KBM-7 (cell line): ENCODE results near the gene CLMP.

Experiments used
- DNase-seq: peaks from one replicate; pipeline ENCODE4 v3.0.0-alpha.2; 2015
- in situ Hi-C: fragments of 300-500 bp; cut with MboI; formaldehyde crosslinking; loops from 2 replicates; pipeline ENCODE4 v1.14.3; 2020; ENCODE audit warnings: low sequenced_read_pairs, low pct_unique_long_range_greater_than_20kb, mixed read lengths

Gene CLMP

DNA sequence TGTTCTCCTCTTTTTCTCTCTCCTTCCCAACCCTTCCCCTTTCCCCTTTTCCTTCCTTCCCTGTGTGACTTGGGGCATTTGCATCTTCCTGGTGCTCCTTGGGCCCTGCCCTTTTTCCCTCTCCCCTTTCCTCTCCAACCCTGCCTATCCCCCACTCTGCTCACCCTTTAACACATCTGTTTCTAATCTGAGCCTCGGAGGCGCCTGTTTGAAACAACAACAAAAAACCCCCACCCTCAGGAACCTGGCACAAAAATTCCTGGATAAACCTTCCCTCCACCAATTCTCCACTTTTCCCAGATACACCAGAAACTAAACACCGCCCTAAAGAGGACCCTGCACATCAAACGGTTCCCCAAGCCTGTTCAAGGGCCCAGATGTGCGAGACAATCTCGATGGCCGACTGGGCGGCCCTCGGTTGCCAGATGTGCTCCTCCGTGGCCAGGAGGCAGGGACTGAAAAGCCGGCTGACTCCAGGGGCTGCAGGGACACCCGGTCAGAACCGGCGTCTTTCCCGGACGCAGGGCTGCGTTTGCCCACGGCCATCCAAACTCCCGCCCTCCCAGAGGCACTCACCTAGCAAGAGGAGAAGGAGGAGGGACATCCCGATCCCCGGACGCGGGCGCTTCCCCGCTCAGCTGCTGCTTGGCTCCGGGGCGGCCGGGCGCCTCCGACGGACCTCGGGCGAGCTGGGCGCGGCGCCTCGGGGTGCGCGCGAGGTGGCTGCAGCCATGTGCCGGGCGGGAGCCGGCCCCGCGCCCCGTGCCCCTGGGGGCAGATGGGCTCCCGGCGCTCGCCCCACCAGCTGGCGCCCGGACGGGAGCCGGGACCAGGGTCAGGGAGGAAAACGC, 486 bp downstream of the CLMP start:
- in situ Hi-C loops, result no loop called here
- DNase-seq, result no peak

DNA sequence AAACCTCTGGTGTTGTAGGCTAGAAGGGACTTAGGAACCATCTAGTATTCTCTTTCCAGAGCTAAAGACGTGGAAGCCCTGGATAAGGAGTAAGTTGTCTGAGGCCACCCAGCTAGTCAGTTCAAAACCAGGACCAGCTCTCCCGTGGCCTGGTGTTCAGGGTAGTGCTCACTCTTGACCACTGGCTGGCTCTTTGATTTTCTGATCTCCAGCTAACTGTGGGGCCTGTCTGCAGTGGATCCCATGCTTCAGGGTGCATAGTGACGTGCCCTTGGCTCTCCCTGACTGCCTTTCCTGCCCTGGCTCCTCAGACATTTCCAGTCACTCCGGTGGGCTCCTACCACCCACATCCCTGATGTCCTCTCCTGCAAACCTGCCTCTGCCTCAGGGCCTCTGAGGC, 1.3 kb downstream of the CLMP start:
- no peak for DNase-seq
- in situ Hi-C loops, result no loop called here

DNA sequence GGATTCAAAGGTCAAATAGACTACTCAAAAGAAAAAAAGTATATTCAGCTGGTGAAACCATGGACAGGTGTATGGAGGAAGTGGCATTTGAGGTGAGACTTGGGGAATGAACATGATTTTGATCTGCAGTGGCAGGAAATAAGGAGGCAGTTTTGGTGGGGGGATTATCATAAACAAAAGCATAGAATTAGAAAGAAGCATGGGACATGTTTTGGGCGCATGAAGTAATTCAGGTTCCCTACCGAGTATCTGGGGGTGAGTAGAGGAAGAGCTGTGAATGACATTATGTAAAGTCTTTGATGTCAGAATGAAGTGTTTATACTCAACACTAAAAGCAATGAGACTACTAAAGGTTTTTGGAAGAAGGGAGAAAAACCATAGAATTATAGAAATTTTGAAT, 3.1 kb downstream of the CLMP start:
- no peak for DNase-seq
- in situ Hi-C loops, result no loop called here

DNA sequence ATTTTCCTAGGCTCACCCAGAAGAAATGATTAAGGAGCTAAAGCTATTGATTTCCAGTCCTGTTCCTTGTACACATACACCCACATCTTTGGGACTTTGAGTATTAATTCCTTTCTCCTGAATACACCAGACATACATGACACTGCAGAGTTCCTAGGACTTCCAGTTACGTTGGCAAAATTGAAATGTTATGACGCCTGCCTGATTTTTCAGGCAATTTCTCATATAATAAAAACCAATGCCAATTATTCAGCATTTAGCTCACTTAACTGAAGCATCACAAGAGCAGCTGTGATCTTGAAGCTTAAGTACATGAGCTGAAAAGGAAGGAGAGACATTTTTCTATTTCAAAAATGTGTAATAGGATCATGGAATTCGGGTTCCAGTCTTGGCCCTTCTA, 4.5 kb downstream of the CLMP start:
- in situ Hi-C loops, result no loop called here
- no peak for DNase-seq

DNA sequence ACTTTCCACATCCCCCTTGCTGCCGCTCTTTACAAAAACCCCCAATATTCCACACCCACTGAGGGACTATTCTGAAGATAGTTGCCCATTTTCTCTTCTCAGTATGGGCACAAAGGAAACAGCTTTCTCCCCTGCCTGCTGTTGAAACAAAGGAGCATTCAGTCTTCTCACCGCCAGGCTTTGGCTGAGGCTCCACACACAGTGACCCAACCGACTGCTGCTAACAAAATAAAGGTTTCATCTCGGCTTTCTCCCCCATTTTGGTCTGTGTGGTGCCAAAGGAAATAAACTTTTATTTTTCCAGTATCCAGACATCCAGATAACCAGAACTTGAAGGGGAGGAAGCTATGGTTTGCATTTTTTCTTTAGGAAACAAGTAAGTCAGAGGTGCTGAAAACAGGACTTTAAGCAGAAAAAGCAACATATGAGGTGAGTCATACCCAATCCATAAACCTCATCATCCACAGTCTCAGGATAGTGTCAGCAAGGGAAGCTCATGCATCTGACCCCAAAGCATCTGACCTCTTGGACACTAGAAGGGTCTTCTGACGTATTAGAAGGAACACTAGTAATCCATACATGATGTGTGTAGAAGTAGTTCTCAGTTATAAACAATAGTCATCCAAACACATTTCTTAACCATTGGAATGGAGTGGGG, 6.4 kb downstream of the CLMP start:
- no peak for DNase-seq
- in situ Hi-C loops, result no loop called here

DNA sequence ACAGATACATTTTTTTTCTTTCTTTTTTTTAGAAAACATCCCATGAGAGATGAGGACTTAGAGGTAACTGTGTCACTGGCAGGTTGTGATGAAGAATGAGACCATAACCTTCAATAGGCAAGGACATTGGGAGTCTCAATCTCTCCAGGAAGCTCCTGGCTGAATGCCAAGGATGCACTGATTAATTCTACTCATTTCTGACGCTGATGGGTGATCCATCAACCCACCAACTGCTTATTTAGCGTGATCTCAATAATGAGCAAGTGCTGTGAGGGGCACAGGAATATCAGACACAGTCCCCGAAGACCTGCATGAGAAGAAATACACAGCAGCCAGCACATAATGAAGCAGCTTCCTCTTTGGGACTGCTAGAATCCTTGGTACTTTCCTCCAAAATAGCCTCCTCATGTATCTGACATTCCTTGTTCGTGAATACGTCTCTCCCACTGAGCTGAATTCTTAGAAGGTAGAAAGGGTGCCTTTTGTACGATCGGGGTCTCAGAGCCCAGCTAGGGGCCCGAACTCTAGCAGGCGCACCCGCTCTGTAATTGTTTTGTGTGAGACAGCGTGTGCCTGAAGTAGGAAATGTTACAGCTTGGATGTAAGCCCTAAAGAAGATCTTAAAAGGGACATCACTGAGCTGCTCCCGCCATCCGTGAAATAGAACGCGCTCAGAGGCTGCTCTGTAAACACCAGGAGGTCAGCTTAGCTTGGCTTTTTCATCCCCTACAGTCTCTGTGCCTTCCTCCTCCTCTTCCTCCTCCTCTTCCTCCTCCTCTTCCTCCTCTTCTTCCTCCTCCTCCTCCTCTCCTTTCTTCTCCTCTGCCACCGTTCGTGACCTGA, 7.2 kb downstream of the CLMP start:
- in situ Hi-C loops, result no loop called here
- DNase-seq, result no peak

DNA sequence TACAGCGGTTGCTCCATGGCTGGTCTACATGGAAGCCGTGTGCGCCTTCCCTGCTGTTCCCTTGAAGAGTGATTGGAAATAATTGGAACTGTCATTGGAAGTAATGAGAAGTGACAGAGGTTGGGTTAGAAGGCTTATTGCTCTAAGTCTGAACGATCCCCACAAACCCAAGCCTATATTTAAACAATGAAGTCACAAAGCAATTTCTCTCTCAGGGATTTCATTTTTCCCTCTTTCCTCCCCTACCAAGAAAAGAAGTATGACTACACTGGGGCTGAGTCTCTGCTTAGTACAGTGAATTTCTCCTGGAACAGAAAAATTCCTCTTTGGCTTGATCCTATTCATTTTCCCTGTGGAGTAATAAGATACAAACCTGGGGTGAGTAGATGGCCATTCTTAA, 7.8 kb downstream of the CLMP start:
- in situ Hi-C loops, result no loop called here
- no peak for DNase-seq

DNA sequence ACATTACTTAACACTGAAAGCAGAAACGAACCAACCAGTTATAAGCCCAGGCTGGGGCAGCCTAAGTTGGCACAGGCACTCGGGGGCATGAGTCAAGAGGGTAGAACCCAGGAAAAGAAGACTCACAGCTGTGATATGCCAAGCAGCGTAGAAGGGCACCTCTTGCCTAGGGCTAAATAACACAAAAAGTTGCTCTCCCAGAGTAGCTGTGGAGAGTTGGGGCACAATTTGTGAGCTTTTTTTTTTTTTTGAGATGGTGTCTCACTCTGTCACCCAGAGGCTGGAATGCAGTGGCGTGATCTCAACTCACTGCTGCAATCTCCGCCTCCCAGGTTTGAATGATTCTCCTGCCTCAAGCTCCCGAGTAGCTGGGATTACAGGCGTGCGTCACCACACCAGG, 8.8 kb downstream of the CLMP start:
- no peak for DNase-seq
- in situ Hi-C loops, result no loop called here

DNA sequence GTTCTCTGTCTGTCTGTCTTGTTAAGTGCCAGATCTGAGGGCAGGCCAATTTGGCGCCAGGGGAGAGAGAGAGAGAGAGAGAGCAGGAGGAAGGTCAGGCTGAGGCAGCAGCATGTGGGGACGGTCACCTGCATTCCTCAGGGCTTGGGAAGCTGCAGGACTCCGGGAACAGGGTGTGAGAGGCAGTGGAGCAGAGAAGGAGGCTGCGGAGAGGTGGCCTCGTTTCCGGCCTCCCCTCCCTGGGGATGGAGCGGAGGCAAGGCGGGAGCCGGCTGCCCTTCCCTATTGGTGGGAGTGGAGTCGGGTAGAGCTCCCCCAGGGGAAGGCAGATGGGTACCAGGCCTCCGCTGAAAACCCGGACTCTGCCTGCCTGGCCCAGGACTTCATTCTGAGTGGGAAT, 9.7 kb downstream of the CLMP start:
- in situ Hi-C loops, result no loop called here
- no peak for DNase-seq

DNA sequence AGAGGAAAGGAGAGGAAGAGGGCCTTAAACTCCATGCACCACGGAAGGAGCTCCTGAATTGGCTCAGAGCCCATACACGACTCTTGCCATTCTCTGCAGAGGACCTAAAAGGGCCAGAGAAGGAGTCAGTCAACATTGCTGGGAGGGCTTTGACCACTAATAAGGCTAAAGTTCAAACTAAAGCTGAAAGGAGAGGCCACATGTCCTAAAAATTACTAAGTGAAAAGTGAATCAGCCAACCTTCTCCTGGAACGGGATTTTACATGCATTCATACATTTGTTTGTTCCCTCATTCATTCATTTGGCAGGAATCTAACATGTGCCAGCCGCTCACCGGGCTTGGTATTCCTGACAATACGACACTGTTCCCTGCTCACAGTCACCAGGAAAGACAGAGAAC, 10.5 kb downstream of the CLMP start:
- DNase-seq, result no peak
- in situ Hi-C loops, result no loop called here

DNA sequence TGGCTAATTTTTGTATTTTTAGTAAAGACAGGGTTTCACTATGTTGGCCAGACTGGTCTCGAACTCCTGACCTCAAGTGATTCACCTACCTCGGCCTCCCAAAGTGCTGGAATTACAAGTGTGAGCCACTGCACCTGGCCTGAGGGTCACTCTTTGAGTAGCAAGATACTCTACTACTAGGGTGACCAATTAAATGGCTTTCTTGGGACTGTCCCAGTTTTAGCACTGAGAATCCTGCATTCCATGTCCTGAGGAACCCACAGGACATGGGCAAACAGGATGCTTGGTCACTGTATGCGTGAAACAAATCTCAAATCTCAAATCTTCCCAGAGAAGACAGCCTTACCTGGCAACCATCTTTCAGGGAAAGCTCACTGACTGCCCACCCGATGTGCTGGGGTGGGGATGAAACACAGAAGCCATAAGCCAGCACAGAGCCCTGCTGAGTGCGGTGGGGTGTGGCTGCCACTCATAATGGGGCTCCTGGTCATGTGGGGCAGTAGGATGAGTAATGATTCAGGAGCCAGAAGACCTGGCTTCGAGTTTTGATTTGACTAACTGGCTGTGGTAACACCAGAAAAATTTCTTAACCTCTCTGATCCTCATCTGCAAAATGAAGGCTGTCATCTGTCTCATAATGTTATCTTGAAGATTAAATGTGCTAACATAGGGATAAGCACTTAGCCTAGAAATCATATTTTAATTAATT, 11.5 kb downstream of the CLMP start:
- no peak for DNase-seq

DNA sequence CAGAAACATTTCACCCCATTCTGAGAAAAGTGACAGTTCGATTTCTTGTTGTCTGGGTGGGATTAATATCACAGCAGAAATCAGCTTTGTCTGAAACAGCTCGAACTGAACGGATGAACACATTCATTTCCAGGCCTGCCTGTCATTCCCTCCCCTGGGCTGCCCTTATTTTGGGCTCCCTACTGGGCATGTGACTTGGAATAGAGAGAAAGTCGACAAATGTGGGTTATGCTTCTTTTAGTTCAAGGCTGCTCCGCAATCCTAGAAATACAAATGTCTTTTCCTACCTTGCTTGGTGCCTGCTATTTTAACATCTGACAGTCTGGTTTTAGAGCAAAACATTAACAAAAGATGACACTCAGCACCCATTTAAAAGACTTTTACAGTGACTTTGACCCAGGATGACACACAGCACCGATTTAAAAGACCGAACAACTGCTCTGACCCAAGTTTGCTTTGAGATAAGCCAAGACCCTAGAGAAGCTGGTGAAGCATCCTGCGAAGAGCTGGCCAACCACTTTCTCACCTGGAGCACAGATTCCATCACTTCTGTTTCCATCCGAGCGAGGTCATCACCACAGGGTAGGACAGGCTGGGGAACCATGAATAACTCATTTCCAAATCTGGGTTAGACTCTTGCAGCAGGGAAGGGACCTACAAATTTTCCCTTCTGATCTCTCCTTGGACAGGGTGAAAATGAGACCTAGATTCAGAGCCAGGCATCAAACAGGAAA, 13.1 kb downstream of the CLMP start:
- DNase-seq, result no peak
- in situ Hi-C loops, result no loop called here

More for the DNA sequence above, 11.5 kb downstream of the CLMP start:
- in situ Hi-C loops, result no loop called here

DNA sequence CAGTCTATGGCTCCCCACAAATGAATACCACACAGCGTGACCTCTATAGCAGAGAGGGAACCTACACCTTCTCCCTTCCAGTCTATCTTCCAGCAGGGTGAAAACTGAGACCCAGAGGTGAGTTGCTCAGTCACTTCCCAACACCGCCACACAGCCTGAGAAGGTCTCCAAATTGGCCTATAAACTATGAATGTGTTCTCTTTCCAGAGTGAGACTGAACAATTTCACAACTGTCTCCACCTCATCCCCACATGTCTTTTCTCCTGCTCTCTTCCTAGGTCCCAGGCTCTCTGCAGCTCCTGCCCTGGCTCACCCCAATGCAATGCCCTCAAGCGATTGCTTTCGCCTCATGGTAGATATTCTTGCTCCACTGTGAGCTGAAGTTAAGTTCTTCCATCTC, 14.0 kb downstream of the CLMP start:
- in situ Hi-C loops, result no loop called here
- DNase-seq, result no peak

DNA sequence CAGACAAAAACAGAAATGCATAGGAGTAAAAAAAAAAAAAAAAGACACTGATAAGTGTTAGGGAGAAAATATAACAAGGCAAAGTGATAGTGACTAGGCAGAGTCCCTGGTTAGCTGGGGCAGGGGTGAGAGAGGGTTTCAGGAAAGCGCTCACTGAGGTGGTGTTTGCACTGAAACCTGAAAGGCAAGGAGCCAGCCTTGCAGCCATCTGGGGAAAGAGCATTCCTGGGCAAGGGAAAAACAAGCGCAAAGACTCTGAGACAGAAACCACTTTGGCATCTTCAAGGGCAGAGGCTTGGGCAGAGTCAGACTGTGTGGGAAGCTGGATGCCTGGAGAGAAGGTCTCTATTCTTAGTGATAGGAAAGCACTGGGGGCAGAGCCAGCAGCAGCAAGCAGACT, 14.5 kb downstream of the CLMP start:
- in situ Hi-C loops, result no loop called here
- DNase-seq, result no peak

DNA sequence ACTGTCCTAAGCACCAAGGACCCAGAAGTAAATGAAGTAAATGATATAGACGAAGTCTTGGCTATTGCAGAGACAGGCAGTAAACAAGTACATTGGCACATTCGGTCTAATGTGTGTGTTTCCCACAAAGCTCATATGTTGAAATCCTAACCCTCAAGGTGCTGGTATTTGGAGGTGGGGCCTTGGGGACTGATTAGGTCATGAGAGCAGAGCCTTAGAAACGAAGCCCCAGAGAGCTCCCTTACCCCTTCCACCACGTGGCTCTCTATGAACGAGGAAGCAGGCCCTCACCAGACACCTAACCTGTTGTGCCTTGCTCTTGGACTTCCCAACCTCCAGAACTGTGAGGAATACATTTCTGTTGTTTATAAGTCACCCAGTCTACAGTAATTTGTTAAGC, 14.9 kb downstream of the CLMP start:
- in situ Hi-C loops, result no loop called here
- no peak for DNase-seq

DNA sequence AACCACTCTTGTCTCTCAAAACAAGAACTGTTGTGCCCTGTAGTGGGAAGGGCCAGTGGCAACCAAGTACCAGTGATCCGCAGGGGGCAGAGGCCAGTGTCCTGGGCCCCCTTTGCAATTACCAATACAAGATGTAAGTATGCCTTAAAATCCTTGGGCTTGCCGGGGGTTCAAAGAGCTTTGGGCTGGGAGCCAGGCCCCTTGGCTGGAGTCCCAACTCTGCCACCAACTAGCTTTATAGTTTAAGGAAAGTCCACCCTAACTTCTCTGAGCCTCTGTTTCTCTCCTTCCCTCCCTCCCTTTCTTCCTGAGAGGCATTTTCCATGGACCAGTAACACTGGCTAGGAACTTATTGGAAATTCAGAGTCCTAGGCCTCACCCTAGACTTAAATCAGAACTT, 15.5 kb downstream of the CLMP start:
- DNase-seq, result no peak

DNA sequence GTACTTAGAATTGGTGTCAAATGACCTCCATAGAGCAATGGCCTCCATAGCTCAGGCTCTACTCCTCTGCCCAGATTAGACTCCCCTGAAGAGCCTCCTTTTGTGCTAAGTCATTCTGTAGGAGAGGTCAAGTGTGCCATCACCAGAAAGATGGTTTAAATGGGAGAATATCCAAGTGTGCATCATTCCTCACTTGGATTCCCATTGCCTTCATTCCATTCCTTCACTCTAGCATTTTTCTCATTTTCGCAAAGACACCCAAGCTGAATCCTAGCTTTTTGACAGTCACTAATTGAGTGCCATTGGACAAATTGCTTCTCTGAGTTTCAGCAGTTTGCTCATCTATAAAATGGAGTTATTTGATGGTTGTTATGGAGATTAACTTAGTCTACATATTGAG, 16.9 kb downstream of the CLMP start:
- in situ Hi-C loops, result no loop called here
- no peak for DNase-seq

More for the DNA sequence above, 15.5 kb downstream of the CLMP start:
- in situ Hi-C loops, result no loop called here

DNA sequence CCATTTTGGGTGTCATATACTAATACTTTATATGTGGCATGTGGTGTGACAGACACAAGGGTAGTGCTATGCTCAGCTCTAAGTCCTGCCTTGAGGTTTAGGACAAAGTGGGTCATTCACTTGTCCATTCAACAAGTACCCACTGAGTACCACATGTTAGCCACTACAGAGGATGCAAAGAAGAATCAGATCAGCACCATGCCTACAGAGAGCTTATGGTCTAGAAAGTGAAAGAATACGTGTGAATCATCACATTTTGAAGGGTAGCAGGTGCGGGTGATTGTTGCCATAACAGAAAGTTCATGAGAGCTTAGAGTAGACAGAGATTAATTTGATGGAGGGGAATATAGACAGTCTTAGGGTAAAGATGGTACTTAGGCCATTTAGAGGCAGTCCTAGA, 18.3 kb downstream of the CLMP start:
- in situ Hi-C loops, result no loop called here
- no peak for DNase-seq
